HG03558 (cell line): ENCODE results near the gene PDXK.
A peak's percentile ranks its signal among the peaks of the same experiment; 100 is the strongest.
"Not testable (repeated sequence)": the region's sequence is repeated elsewhere in the genome, so short reads cannot be mapped to it uniquely, and the experiment has no call there.

Experiments
- ATAC-seq: cut with Tn5 transposase; IDR thresholded peaks from one replicate; pipeline ENCODE4 v1.9.1; 2021; ENCODE audit warnings: moderate number of reproducible peaks; ENCODE audit not compliant: unreplicated experiment; ENCODE audit errors: extremely low read depth

Gene PDXK

DNA sequence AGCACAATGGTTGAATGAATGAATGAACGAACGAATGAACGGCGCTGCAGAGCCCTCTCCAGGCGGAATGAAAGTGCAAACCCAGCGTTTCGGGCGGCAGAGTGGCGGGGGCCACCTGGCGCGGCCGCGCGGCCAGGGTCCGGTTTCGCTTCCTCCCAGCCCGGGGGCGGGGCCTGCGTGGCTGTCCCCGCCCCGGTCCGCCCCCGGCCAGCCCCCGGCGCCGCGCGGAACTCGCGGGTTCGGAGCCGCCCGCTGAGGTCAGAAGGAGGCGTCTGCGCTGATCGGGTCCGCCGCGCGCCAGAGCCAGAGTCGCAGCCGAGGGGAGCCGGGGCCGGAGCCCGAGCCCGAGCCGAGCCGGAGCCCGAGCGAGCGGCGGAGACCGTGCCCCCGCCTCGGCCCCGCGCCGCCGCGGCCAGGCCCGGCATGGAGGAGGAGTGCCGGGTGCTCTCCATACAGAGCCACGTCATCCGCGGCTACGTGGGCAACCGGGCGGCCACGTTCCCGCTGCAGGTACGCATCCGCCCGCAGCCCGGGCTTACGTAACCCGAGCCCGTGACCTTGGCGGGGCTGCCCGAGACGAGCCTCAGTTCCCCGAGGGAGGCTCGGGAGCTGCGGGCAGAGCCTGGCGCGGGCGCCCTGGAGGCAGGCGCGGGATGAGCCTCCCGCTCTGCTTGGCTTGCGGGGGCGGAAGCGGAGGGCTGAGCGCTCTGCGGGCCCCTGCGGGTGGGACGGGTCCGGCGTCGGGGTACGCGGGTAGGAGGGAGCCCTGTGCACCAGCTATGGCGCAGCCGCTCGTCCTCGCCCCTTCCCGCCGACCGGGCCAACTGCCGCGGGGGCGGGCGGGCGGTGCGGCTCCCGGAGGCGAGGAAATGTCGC is at the start of gene PDXK:
PDXK (plus strand) TSS at position 258 of the 876 bp plus-strand sequence; CDS start at position 424, 166 bp downstream.
- peak; percentile 26 for ATAC-seq

- no peak for ATAC-seq
Measured at GRCh38 chr21:43669828-43670605, 48.9 kb upstream of the PDXK start.

DNA sequence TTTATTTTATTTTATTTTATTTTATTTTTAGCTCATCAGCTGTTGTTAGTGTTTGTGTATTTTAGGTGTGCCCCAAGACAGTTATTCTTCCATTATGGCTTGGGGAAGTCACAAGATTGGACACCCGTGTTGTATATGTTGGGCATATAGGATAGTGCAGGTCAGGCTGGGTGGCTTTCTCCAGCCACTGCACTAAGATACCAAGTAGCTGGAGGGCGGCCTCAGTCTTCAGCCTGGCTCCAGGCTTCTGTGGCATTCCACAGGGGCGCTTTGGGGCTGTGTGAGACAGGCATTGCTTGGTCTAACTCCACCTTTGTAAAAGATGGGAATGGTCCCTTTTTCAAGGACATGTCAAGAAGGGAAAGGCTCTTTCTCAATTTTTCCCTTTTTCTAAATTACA is 43.1 kb upstream of the PDXK start:
- no peak for ATAC-seq

GRCh38 chr21:43676391-43676790 is 42.5 kb upstream of the PDXK start:
- no peak for ATAC-seq

- no peak for ATAC-seq
Measured at GRCh38 chr21:43679951-43680350, 39.0 kb upstream of the PDXK start.

- not testable (repeated sequence) for ATAC-seq
Measured at GRCh38 chr21:43680421-43680820, 38.5 kb upstream of the PDXK start.

- ATAC-seq: no peak
Measured at GRCh38 chr21:43681650-43682049, 37.3 kb upstream of the PDXK start.

GRCh38 chr21:43684424-43684823 is 34.5 kb upstream of the PDXK start:
- no peak for ATAC-seq

GRCh38 chr21:43686811-43687565 is 31.9 kb upstream of the PDXK start:
- no peak for ATAC-seq

DNA sequence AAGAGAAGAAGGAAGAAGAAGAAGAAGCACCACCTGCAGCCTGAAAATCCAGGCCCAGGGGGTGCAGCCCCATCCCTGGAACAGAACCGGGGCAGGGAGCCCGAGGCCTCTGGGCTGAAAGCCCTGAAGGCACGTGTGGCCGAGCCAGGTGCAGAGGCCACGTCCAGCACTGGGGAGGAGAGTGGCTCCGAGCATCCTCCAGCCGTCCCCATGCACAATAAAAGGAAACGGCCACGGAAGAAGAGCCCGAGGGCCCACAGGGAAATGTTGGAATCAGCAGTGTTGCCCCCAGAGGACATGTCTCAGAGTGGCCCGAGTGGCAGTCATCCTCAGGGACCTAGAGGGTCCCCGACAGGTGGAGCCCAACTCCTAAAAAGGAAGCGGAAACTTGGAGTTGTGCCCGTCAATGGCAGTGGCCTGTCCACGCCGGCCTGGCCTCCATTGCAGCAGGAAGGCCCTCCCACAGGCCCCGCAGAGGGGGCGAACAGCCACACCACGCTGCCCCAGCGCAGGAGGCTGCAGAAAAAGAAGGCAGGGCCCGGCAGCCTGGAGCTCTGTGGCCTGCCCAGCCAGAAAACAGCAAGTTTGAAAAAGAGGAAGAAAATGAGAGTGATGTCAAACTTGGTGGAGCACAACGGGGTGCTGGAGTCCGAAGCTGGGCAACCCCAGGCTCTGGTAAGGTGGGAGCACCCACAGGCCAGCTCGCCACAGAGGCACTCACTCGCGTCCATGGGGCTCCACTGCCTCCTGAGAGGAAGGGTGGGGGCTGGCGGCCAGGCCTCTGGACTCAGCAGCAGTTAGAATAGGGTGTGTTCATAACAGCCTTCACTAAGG is 31.1 kb upstream of the PDXK start:
- no peak for ATAC-seq

- no peak for ATAC-seq
Measured at GRCh38 chr21:43688906-43689305, 30.0 kb upstream of the PDXK start.

GRCh38 chr21:43689556-43690337 is 29.2 kb upstream of the PDXK start:
- no peak for ATAC-seq

- no peak for ATAC-seq
Measured at GRCh38 chr21:43690346-43690745, 28.6 kb upstream of the PDXK start.

DNA sequence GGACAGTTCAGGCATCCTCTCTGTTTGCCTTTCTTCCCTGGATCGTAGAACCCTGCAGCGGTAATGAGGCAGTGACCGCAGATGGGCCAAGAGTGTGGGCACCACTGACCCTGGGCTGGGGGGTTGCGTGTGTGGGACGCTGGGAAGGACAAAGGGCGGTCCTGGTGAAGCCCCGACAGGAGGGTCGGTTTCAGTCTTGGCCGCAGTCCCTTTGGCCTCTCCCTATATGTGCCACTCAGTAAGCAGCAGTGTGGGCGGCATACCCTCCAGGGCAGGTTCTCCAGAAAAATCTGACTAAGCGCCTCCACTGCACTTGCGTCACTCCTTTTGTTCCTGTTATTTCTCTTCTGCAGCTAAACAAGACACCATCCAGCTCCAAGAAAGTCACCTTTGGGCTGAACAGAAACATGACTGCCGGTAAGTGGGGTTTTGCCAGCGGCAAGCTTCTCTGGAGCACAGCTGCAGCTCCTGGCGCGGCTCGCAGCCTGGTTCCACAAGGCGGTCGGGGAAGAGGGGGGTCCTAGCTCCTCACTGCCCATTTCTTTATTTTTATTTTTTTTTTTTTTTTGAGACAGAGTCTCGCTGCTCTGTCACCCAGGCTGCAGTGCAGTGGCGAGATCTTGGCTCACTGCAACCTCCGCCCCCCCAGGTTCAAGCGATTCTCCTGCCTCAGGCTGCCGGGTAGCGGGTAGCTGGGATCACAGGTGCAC is 27.7 kb upstream of the PDXK start:
- ATAC-seq: no peak

DNA sequence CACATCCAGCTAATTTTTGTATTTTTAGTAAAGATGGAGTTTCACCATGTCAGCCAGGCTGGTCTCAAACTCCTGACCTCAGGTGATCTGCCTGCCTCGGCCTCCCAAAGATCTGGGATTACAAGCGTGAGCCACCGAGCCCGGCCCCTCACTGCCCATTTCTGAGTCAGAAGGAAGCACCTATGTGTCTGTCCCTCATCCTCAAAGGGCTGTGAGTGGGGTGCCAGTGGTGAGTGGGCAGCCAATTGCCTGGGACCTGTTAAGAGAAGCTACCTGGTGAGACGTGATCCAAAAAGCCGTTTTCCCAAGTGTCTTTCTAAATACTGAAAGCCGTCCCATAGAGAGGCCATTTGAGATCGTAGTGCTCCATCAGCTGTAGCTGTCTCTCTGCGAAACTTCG is 27.1 kb upstream of the PDXK start:
- no peak for ATAC-seq

- no peak for ATAC-seq
Measured at GRCh38 chr21:43692949-43693348, 26.0 kb upstream of the PDXK start.

- no peak for ATAC-seq
Measured at GRCh38 chr21:43693981-43694380, 24.9 kb upstream of the PDXK start.

DNA sequence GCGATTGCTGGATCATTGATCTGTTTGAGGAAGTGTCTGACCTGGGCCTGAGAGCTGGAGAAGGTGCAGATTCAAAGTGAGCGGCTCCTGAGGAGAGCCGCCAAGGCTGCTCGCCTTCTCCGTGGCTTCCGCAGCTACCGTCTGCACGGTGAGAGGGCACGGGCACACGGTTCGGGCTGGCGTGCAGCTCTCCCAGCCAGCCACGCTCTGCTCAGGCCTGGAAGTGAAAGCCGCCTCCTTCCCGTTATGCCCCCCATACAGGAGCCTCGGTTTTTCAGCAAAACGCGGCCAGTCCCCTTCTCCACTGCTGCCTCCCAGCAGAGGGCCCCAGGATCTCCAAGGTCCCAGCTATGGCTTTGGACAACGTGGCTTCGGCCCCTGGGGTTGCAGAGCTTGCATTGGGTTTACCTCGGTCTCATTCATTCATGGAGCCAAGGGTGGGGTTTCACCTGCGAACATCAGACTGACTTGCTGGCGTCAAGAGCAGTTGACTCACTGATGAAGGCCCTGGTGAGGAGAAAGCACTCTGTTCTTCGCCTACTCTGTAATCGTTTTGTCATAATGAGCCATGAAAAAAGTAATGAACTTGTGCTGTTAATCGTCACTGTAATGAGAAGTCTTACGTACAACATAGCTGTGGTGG is 24.4 kb upstream of the PDXK start:
- ATAC-seq: no peak
